IPS-15b (cell line): ENCODE results near the gene RFX2.

Source experiments
- H3K27me3 ChIP-seq: one replicate; pipeline ENCODE4 v1.6.1; 2013; ENCODE audit warnings: low read length; ENCODE audit not compliant: control insufficient read depth, insufficient read depth
- H3K36me3 ChIP-seq: one replicate; pipeline ENCODE4 v1.6.1; 2013; ENCODE audit warnings: low read length; ENCODE audit not compliant: control insufficient read depth, insufficient read depth
- H3K4me1 ChIP-seq: one replicate; pipeline ENCODE4 v1.6.1; 2013; ENCODE audit warnings: mild to moderate bottlenecking, low read length; ENCODE audit not compliant: control insufficient read depth, insufficient read depth
- H3K4me3 ChIP-seq: one replicate; pipeline ENCODE4 v1.5.1; 2013; ENCODE audit warnings: low read depth, low read length
- H3K9ac ChIP-seq: one replicate; pipeline ENCODE4 v1.6.1; 2013; ENCODE audit warnings: low read depth, mild to moderate bottlenecking, low read length
- H3K9me3 ChIP-seq: one replicate; pipeline ENCODE4 v1.6.1; 2013; ENCODE audit warnings: mild to moderate bottlenecking, low read length; ENCODE audit not compliant: control insufficient read depth, insufficient read depth

RFX2 gene

GRCh38 chr19:5957170-5957569 is 153.1 kb downstream of the RFX2 start:
- H3K36me3 ChIP-seq: no peaks in the 10 kb centered on the region

GRCh38 chr19:5956728-5957127 is 153.6 kb downstream of the RFX2 start:
- Histone ChIP-seq H3K9me3 (no peaks in the 10 kb centered on the region), H3K4me3 (no peak overlapping the region), H3K4me1 (peaks cover 56% of the 10 kb centered on the region), H3K36me3 (no peaks in the 10 kb centered on the region), H3K9ac (no peak overlapping the region), H3K27me3 (no peaks in the 10 kb centered on the region)

More at GRCh38 chr19:5957170-5957569, 153.1 kb downstream of the RFX2 start:
- peaks cover 51% of the 10 kb centered on the region for H3K4me1 ChIP-seq
- H3K4me3 ChIP-seq: no peak overlapping the region
- no peak overlapping the region for H3K9ac ChIP-seq
- no peaks in the 10 kb centered on the region for H3K9me3 ChIP-seq
- H3K27me3 ChIP-seq: no peaks in the 10 kb centered on the region

GRCh38 chr19:5956323-5956722 is 154.0 kb downstream of the RFX2 start:
- peaks cover 60% of the 10 kb centered on the region for H3K4me1 ChIP-seq
- no peaks in the 10 kb centered on the region for H3K9me3 ChIP-seq
- H3K4me3 ChIP-seq: no peak overlapping the region
- H3K9ac ChIP-seq: no peak overlapping the region
- H3K27me3 ChIP-seq: no peaks in the 10 kb centered on the region
- H3K36me3 ChIP-seq: no peaks in the 10 kb centered on the region

- peaks cover 66% of the 10 kb centered on the region for H3K4me1 ChIP-seq
Measured at GRCh38 chr19:5955636-5955935, 154.7 kb downstream of the RFX2 start.

GRCh38 chr19:5954293-5954692 is 156.0 kb downstream of the RFX2 start:
- Histone ChIP-seq H3K27me3 (no peaks in the 10 kb centered on the region), H3K4me1 (peaks cover 70% of the 10 kb centered on the region), H3K9ac (no peak overlapping the region), H3K4me3 (no peak overlapping the region), H3K36me3 (peaks cover 6% of the 10 kb centered on the region), H3K9me3 (no peaks in the 10 kb centered on the region)

More at GRCh38 chr19:5955636-5955935, 154.7 kb downstream of the RFX2 start:
- Histone ChIP-seq H3K9me3 (no peaks in the 10 kb centered on the region), H3K9ac (no peak overlapping the region), H3K4me3 (no peak overlapping the region), H3K27me3 (no peaks in the 10 kb centered on the region), H3K36me3 (no peaks in the 10 kb centered on the region)

GRCh38 chr19:5953680-5954213 is 156.6 kb downstream of the RFX2 start:
- peaks cover 6% of the 10 kb centered on the region for H3K36me3 ChIP-seq
- no peak overlapping the region for H3K9ac ChIP-seq
- H3K9me3 ChIP-seq: no peaks in the 10 kb centered on the region
- H3K4me1 ChIP-seq: peaks cover 71% of the 10 kb centered on the region
- no peaks in the 10 kb centered on the region for H3K27me3 ChIP-seq
- H3K4me3 ChIP-seq: no peak overlapping the region

GRCh38 chr19:5953030-5953589 is 157.2 kb downstream of the RFX2 start:
- no peaks in the 10 kb centered on the region for H3K27me3 ChIP-seq
- no peaks in the 10 kb centered on the region for H3K9me3 ChIP-seq
- H3K4me3 ChIP-seq: no peak overlapping the region
- H3K9ac ChIP-seq: no peak overlapping the region
- peaks cover 6% of the 10 kb centered on the region for H3K36me3 ChIP-seq
- peaks cover 73% of the 10 kb centered on the region for H3K4me1 ChIP-seq

- no peak overlapping the region for H3K4me3 ChIP-seq
- H3K9me3 ChIP-seq: no peaks in the 10 kb centered on the region
- peaks cover 10% of the 10 kb centered on the region for H3K36me3 ChIP-seq
- peaks cover 66% of the 10 kb centered on the region for H3K4me1 ChIP-seq
- no peak overlapping the region for H3K9ac ChIP-seq
- H3K27me3 ChIP-seq: no peaks in the 10 kb centered on the region
Measured at GRCh38 chr19:5952193-5953029, 157.9 kb downstream of the RFX2 start.

- H3K9ac ChIP-seq: no peak overlapping the region
- no peaks in the 10 kb centered on the region for H3K9me3 ChIP-seq
- no peak overlapping the region for H3K4me3 ChIP-seq
- H3K36me3 ChIP-seq: peaks cover 11% of the 10 kb centered on the region
- H3K4me1 ChIP-seq: peaks cover 59% of the 10 kb centered on the region
- H3K27me3 ChIP-seq: no peaks in the 10 kb centered on the region
Measured at GRCh38 chr19:5951338-5951861, 158.9 kb downstream of the RFX2 start.

GRCh38 chr19:5950741-5951140 is 159.6 kb downstream of the RFX2 start:
- H3K9ac ChIP-seq: no peak overlapping the region
- peaks cover 53% of the 10 kb centered on the region for H3K4me1 ChIP-seq
- H3K27me3 ChIP-seq: no peaks in the 10 kb centered on the region
- H3K9me3 ChIP-seq: no peaks in the 10 kb centered on the region
- H3K36me3 ChIP-seq: peaks cover 11% of the 10 kb centered on the region
- no peak overlapping the region for H3K4me3 ChIP-seq

- peaks cover 49% of the 10 kb centered on the region for H3K4me1 ChIP-seq
- H3K27me3 ChIP-seq: no peaks in the 10 kb centered on the region
- peaks cover 11% of the 10 kb centered on the region for H3K36me3 ChIP-seq
- H3K9me3 ChIP-seq: no peaks in the 10 kb centered on the region
- H3K9ac ChIP-seq: no peak overlapping the region
- H3K4me3 ChIP-seq: no peak overlapping the region
Measured at GRCh38 chr19:5949792-5950305, 160.5 kb downstream of the RFX2 start.
